Nephron (organoid): Measurements from ENCODE around the gene EVC.
A peak's percentile ranks its signal among the peaks of the same experiment; 100 is the strongest.

ENCODE experiments used
- H3K27ac Mint-ChIP-seq, 3 experiments: 2 replicates each; pipeline ENCODE4 v1.8.0; 2020; ENCODE audit warnings: mixed read lengths in 3 of 3, mild to moderate bottlenecking in 2 of 3, moderate library complexity in 1 of 3
- H3K27me3 Mint-ChIP-seq: 2 replicates; pipeline ENCODE4 v1.8.0; 2021; ENCODE audit warnings: low read depth, mild to moderate bottlenecking, moderate library complexity, mixed read lengths
- H3K36me3 Mint-ChIP-seq: 2 replicates; pipeline ENCODE4 v1.8.0; 2020; ENCODE audit warnings: low read depth, mixed read lengths
- H3K4me1 Mint-ChIP-seq: 2 replicates; pipeline ENCODE4 v1.8.0; 2020; ENCODE audit warnings: mixed read lengths
- H3K4me3 Mint-ChIP-seq, 3 experiments: 2 replicates each; pipeline ENCODE4 v1.8.0; 2020; ENCODE audit warnings: mild to moderate bottlenecking in 3 of 3, mixed read lengths in 3 of 3, moderate library complexity in 2 of 3
- H3K9me3 Mint-ChIP-seq: 2 replicates; pipeline ENCODE4 v1.8.0; 2020; ENCODE audit warnings: mixed read lengths
- CTCF ChIP-seq, 3 experiments: fragments of 200-600 bp; sonication (generic); IDR thresholded peaks; one replicate each; pipeline ENCODE4 v1.5.0; 2021; ENCODE audit warnings: antibody characterized with exemption in 3 of 3; ENCODE audit not compliant: unreplicated experiment in 3 of 3

The EVC gene

GRCh38 chr4:5713861-5714260 lies 2.9 kb downstream of the EVC start:
- Mint-ChIP-seq H3K27me3 (no peaks in the 10 kb centered on the region), H3K9me3 (peaks cover 23% of the 10 kb centered on the region), H3K4me3 (peak overlapping the region; percentile 45 to 82 (median 78)), H3K36me3 (peaks cover 50% of the 10 kb centered on the region), H3K27ac (peak overlapping the region in 1 of 3 experiments; percentile 30), H3K4me1 (peaks cover 35% of the 10 kb centered on the region)
- TF ChIP-seq CTCF (IDR thresholded peaks at IDR 0.05; ENCODE audit: unreplicated experiment in 3 of 3): no peak

GRCh38 chr4:5715357-5715756 lies 4.4 kb downstream of the EVC start:
- Mint-ChIP-seq H3K27ac (no peak overlapping the region), H3K4me3 (no peak overlapping the region), H3K9me3 (peaks cover 23% of the 10 kb centered on the region), H3K36me3 (peaks cover 61% of the 10 kb centered on the region), H3K4me1 (peaks cover 28% of the 10 kb centered on the region), H3K27me3 (no peaks in the 10 kb centered on the region)
- TF ChIP-seq CTCF (IDR thresholded peaks at IDR 0.05; ENCODE audit: unreplicated experiment in 3 of 3): no peak

- H3K9me3 Mint-ChIP-seq: peaks cover 23% of the 10 kb centered on the region
- H3K27me3 Mint-ChIP-seq: no peaks in the 10 kb centered on the region
- no peak overlapping the region for H3K4me3 Mint-ChIP-seq
- peaks cover 23% of the 10 kb centered on the region for H3K4me1 Mint-ChIP-seq
- no peak for TF ChIP-seq CTCF (IDR thresholded peaks at IDR 0.05; ENCODE audit: unreplicated experiment in 3 of 3)
- H3K27ac Mint-ChIP-seq: peak overlapping the region in 1 of 3 experiments; percentile 10
- peaks cover 68% of the 10 kb centered on the region for H3K36me3 Mint-ChIP-seq
Observed at GRCh38 chr4:5716391-5716790, 5.4 kb downstream of the EVC start.

GRCh38 chr4:5717449-5718158 lies 6.6 kb downstream of the EVC start:
- Mint-ChIP-seq H3K9me3 (peaks cover 23% of the 10 kb centered on the region), H3K27me3 (no peaks in the 10 kb centered on the region), H3K27ac (peak overlapping the region; percentile 19 to 87 (median 62)), H3K36me3 (peaks cover 68% of the 10 kb centered on the region), H3K4me3 (no peak overlapping the region), H3K4me1 (peaks cover 13% of the 10 kb centered on the region)
- no peak for TF ChIP-seq CTCF (IDR thresholded peaks at IDR 0.05; ENCODE audit: unreplicated experiment in 3 of 3)

GRCh38 chr4:5718411-5718810 lies 7.4 kb downstream of the EVC start:
- peaks cover 10% of the 10 kb centered on the region for H3K4me1 Mint-ChIP-seq
- H3K9me3 Mint-ChIP-seq: peaks cover 23% of the 10 kb centered on the region
- no peaks in the 10 kb centered on the region for H3K27me3 Mint-ChIP-seq
- TF ChIP-seq CTCF (IDR thresholded peaks at IDR 0.05; ENCODE audit: unreplicated experiment in 3 of 3): no peak
- H3K27ac Mint-ChIP-seq: peak overlapping the region in 2 of 3 experiments; percentile 48 to 87
- peaks cover 67% of the 10 kb centered on the region for H3K36me3 Mint-ChIP-seq
- no peak overlapping the region for H3K4me3 Mint-ChIP-seq
